Lower lobe of right lung (tissue), 2 donors: ENCODE results near the gene PHLDA1. TPM values are rescaled to one million over a fixed set of nuclear protein-coding genes. Genes with fewer than 3 reads are reported as not detected.

Experiments used
- ATAC-seq, 2 donors: fragments of 200-7000 bp; cut with Tn5 transposase; one replicate each; pipeline ENCODE4 v1.9.1; 2020 to 2022; ENCODE audit warnings: mild to moderate bottlenecking in 2 of 2, moderate library complexity in 2 of 2
- DNase-seq: peaks from one replicate; pipeline ENCODE4 v3.0.0-alpha.2; 2020
- H3K27ac ChIP-seq: fragments of 200-600 bp; one replicate; pipeline ENCODE4 v1.8.0; 2022
- H3K27me3 ChIP-seq: fragments of 200-600 bp; one replicate; pipeline ENCODE4 v1.8.0; 2022; ENCODE audit warnings: low read depth
- H3K36me3 ChIP-seq: fragments of 200-600 bp; one replicate; pipeline ENCODE4 v1.8.0; 2022; ENCODE audit warnings: mild to moderate bottlenecking
- H3K4me1 ChIP-seq: fragments of 200-600 bp; one replicate; pipeline ENCODE4 v1.8.0; 2022
- H3K4me3 ChIP-seq: fragments of 200-600 bp; one replicate; pipeline ENCODE4 v1.8.0; 2022; ENCODE audit warnings: mild to moderate bottlenecking
- H3K9me3 ChIP-seq: fragments of 200-600 bp; one replicate; pipeline ENCODE4 v1.8.0; 2022
- intact Hi-C: fragments of 100-400 bp; cut with DNase I; formaldehyde crosslinking; loops from one replicate; pipeline ENCODE4 v1.11.0; 2022
- total RNA-seq: library from RNA; stranded (reverse); fragmentation: NEBNext Ultra II Directional; extraction: Animal tissue kit (Norgen Biotek cat#: 25700); gene quantifications from one replicate; pipeline ENCODE4 v1.2.1, GENCODE V29; 2021
- TF ChIP-seq, protein P1 (sequence below): fragments of 200-600 bp; IDR thresholded peaks from one replicate; pipeline ENCODE4 v1.8.0; 2022; ENCODE audit warnings: antibody characterized with exemption, mild to moderate bottlenecking
- donor health status: DM: no; HTN: yes; CAD: no; lungs with severe emphysema.

The PHLDA1 gene
- total RNA-seq, 1 donor from 2014 or later = 12.2 TPM

DNA sequence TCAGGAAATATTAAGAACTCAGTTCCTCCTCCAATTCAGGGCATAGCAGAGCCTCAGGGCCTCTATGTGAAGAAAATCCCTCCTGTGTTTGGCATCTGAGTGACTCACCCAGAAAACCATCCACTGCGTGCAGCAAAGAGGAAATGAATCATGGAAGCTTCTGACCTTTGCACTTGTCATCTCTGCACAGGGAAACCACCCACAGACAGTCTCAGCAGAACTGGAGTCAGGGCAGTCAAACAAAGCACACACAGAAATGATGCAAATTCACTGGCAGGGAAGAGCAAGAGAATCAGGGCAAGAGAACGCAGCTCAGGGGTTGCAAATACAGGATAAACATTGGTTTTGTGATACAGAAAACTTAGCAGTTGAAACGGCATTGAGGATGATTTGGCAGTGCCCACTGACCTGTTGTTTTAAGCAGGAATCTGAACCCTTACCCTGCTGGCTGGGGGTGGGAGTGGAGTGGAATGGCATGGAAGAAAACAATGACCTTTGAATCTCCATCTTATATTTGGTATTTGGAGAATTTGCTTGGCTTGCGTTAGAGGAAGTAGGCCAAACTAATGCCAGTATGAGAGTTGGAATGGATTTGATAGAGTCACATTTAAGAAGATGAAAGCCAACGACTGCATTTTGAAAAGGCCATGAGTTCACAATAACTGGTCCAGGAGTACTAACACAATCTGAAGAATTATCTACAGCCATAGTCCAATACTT lies 53.5 kb downstream of the PHLDA1 start:
- no peaks in the 10 kb centered on the region for H3K36me3 ChIP-seq
- peaks cover 82% of the 10 kb centered on the region for H3K4me1 ChIP-seq
- TF ChIP-seq, protein P1, sequence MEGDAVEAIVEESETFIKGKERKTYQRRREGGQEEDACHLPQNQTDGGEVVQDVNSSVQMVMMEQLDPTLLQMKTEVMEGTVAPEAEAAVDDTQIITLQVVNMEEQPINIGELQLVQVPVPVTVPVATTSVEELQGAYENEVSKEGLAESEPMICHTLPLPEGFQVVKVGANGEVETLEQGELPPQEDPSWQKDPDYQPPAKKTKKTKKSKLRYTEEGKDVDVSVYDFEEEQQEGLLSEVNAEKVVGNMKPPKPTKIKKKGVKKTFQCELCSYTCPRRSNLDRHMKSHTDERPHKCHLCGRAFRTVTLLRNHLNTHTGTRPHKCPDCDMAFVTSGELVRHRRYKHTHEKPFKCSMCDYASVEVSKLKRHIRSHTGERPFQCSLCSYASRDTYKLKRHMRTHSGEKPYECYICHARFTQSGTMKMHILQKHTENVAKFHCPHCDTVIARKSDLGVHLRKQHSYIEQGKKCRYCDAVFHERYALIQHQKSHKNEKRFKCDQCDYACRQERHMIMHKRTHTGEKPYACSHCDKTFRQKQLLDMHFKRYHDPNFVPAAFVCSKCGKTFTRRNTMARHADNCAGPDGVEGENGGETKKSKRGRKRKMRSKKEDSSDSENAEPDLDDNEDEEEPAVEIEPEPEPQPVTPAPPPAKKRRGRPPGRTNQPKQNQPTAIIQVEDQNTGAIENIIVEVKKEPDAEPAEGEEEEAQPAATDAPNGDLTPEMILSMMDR = no peak
- H3K4me3 ChIP-seq = no peak overlapping the region
- H3K27ac ChIP-seq = peak overlapping the region; percentile 71
- intact Hi-C loops = no loop called here
- DNase-seq (no peak), ATAC-seq (peak; percentile 91 to 95)
- no peaks in the 10 kb centered on the region for H3K27me3 ChIP-seq
- no peaks in the 10 kb centered on the region for H3K9me3 ChIP-seq

DNA sequence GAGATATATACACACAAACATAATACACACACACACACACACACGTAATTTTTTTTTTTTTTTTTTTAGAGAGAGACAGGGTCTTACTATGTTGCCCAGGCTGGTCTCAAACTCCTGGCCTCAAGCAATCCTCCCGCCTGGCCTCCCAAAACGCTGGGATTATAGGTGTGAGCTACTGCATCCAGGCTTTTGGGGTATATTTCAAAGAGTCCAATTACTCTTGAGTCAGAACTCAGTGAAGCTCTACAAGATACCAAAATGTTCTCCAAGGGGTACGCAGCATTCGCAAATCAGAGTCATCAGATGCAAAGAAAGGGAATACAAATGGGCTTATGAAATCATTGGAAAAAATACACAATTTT lies 54.0 kb downstream of the PHLDA1 start:
- DNase-seq (no peak), ATAC-seq (peak in 1 of 2 donors; percentile 7)
- Histone ChIP-seq H3K9me3 (no peaks in the 10 kb centered on the region), H3K4me1 (peaks cover 76% of the 10 kb centered on the region), H3K27me3 (no peaks in the 10 kb centered on the region), H3K27ac (peak overlapping the region; percentile 71), H3K4me3 (no peak overlapping the region), H3K36me3 (no peaks in the 10 kb centered on the region)
- intact Hi-C loops = no loop called here
- TF ChIP-seq, protein P1 = no peak

DNA sequence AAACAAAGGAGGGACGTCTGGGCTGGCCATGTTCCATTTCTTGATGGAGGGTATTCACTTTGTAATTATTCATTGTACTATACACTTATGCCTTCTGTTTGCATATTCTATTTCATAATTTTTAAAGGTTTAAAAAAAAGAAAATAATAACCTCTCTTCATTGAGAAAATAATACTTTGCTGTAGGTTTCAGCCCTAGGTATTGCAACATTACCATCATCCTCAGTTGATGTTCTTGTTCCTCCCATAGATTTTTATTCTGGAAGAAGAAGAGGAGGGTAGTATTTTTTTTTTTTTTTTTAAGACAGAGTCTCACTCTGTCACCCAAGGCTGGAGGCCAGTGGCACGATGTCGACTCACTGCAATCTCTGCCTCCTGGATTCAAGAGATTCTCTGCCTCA lies 54.7 kb downstream of the PHLDA1 start:
- H3K27me3 ChIP-seq = no peaks in the 10 kb centered on the region
- no peaks in the 10 kb centered on the region for H3K36me3 ChIP-seq
- H3K4me1 ChIP-seq = peaks cover 71% of the 10 kb centered on the region
- peak overlapping the region; percentile 71 for H3K27ac ChIP-seq
- TF ChIP-seq, protein P1 = no peak
- DNase-seq = no peak
- H3K9me3 ChIP-seq = no peaks in the 10 kb centered on the region
- H3K4me3 ChIP-seq = no peak overlapping the region
- no peak for ATAC-seq
- intact Hi-C loops = no loop called here

DNA sequence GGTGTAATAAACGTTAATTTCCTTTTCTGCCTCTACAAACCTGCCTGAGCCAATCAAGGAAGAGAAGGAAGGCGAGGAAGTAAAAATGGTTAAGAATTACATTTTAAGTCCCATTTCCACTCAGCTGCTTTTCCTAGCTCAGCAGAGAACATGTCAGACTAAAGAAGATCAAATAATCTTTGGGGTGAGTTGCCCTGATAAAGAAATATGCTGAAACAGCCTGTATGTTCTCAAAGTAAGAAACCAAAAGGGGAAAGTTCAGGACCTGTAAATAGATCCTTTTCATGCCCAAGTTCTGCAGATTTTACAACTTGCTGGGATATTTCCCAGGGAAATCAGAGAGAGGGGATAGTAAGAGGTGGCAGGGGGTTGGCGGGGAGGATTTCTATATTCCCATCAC lies 55.5 kb downstream of the PHLDA1 start:
- no peaks in the 10 kb centered on the region for H3K9me3 ChIP-seq
- intact Hi-C loops = no loop called here
- no peak overlapping the region for H3K4me3 ChIP-seq
- peaks cover 63% of the 10 kb centered on the region for H3K4me1 ChIP-seq
- H3K27ac ChIP-seq = peak overlapping the region; percentile 16
- ATAC-seq (no peak), DNase-seq (no peak)
- no peaks in the 10 kb centered on the region for H3K27me3 ChIP-seq
- TF ChIP-seq, protein P1 = no peak
- H3K36me3 ChIP-seq = no peaks in the 10 kb centered on the region

DNA sequence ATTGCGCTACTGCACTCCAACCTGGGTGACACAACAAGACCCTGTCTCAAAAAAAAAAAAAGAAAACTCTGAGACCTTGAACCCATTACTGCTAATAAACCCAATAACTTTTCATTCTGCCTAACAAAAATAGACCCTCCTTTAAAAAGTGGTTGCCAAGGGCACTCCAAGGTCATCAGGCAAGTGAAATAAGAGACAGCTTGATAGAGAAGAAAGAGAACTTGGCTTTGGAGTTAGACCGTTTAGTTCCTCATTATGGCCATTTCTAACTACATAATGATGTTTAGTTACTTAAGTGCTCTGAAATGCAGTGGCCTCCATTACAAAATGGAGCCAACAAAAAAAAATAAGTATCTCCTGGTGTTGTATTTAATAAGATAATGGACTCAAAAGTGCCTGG lies 55.9 kb downstream of the PHLDA1 start:
- Histone ChIP-seq H3K36me3 (no peaks in the 10 kb centered on the region), H3K4me1 (peaks cover 61% of the 10 kb centered on the region), H3K27me3 (no peaks in the 10 kb centered on the region), H3K4me3 (no peak overlapping the region), H3K27ac (no peak overlapping the region), H3K9me3 (no peaks in the 10 kb centered on the region)
- ATAC-seq = no peak
- no peak for DNase-seq
- intact Hi-C loops = no loop called here
- TF ChIP-seq, protein P1 = no peak

Other genes with a start within 250 kb of the PHLDA1 start
- gene NAP1L1, start 52.9 kb upstream of the PHLDA1 start, total RNA-seq = 429 TPM